ENCODE data around the gene FIGN. TPM values are rescaled to one million over a fixed set of nuclear protein-coding genes. Genes with fewer than 3 reads are reported as not detected.
A peak's percentile ranks its signal among the peaks of the same experiment; 100 is the strongest.

The FIGN gene
- polyA plus RNA-seq, 1 experiment: 2.4 TPM

GRCh38 chr2:163682695-163683094, 53.1 kb downstream of the FIGN start:
- CTCF ChIA-PET: interaction anchor here (0.7 kb wide), 1 partner anchor 58 kb away, joined by 3 read pairs; no protein-coding TSS in a partner anchor
- DNase-seq (ENCODE audit: low read depth): no peak

GRCh38 chr2:163681745-163682144, 54.1 kb downstream of the FIGN start:
- POLR2A ChIA-PET: no interaction called here
- H3K27me3 ChIP-seq (ENCODE audit: control insufficient read depth, insufficient read depth, low read length): no peaks in the 10 kb centered on the region
- H3K4me3 ChIP-seq (ENCODE audit: low read depth, low read length): no peak overlapping the region
- TF ChIP-seq CTCF (IDR thresholded peaks at IDR 0.05; ENCODE audit: insufficient read depth, low read depth, low read length): no peak
- no peak for DNase-seq (ENCODE audit: low read depth)
- no peaks in the 10 kb centered on the region for H3K36me3 ChIP-seq (ENCODE audit: control insufficient read depth, insufficient read depth, low read length)
- CTCF ChIA-PET: no interaction called here

More at GRCh38 chr2:163682695-163683094, 53.1 kb downstream of the FIGN start:
- H3K27me3 ChIP-seq (ENCODE audit: control insufficient read depth, insufficient read depth, low read length): no peaks in the 10 kb centered on the region
- TF ChIP-seq CTCF (IDR thresholded peaks at IDR 0.05; ENCODE audit: insufficient read depth, low read depth, low read length): peak; percentile 31; the same call in 1 of the 2 replicates
- no peak overlapping the region for H3K4me3 ChIP-seq (ENCODE audit: low read depth, low read length)
- H3K36me3 ChIP-seq (ENCODE audit: control insufficient read depth, insufficient read depth, low read length): no peaks in the 10 kb centered on the region
- POLR2A ChIA-PET: no interaction called here

- ChIA-PET CTCF (interaction anchor here (0.6 to 1.8 kb wide), 2 partner anchors 8 to 574 kb away, joined by 3 to 6 read pairs; no protein-coding TSS in a partner anchor), POLR2A (no interaction called here)
- TF ChIP-seq CTCF (IDR thresholded peaks at IDR 0.05; ENCODE audit: insufficient read depth, low read depth, low read length): no peak
- Histone ChIP-seq H3K36me3 (ENCODE audit: control insufficient read depth, insufficient read depth, low read length) (no peaks in the 10 kb centered on the region), H3K4me3 (ENCODE audit: low read depth, low read length) (no peak overlapping the region), H3K27me3 (ENCODE audit: control insufficient read depth, insufficient read depth, low read length) (no peaks in the 10 kb centered on the region)
- no peak for DNase-seq (ENCODE audit: low read depth)
Observed at GRCh38 chr2:163675388-163675787, 60.4 kb downstream of the FIGN start.

- CTCF ChIA-PET: interaction anchor here (1.9 kb wide), 1 partner anchor 18 kb away, joined by 6 read pairs; no protein-coding TSS in a partner anchor
- Histone ChIP-seq H3K27me3 (ENCODE audit: control insufficient read depth, insufficient read depth, low read length) (no peaks in the 10 kb centered on the region), H3K36me3 (ENCODE audit: control insufficient read depth, insufficient read depth, low read length) (no peaks in the 10 kb centered on the region), H3K4me3 (ENCODE audit: low read depth, low read length) (no peak overlapping the region)
- POLR2A ChIA-PET: no interaction called here
- no peak for TF ChIP-seq CTCF (IDR thresholded peaks at IDR 0.05; ENCODE audit: insufficient read depth, low read depth, low read length)
- no peak for DNase-seq (ENCODE audit: low read depth)
Observed at GRCh38 chr2:163673522-163673921, 62.3 kb downstream of the FIGN start.

GRCh38 chr2:163670929-163671328, 64.9 kb downstream of the FIGN start:
- Histone ChIP-seq H3K4me3 (ENCODE audit: low read depth, low read length) (no peak overlapping the region), H3K27me3 (ENCODE audit: control insufficient read depth, insufficient read depth, low read length) (no peaks in the 10 kb centered on the region), H3K36me3 (ENCODE audit: control insufficient read depth, insufficient read depth, low read length) (no peaks in the 10 kb centered on the region)
- no peak for TF ChIP-seq CTCF (IDR thresholded peaks at IDR 0.05; ENCODE audit: insufficient read depth, low read depth, low read length)
- no peak for DNase-seq (ENCODE audit: low read depth)
- ChIA-PET CTCF (interaction anchor here (0.6 to 1.4 kb wide), 2 partner anchors 9 to 13 kb away, joined by 3 to 5 read pairs; no protein-coding TSS in a partner anchor), POLR2A (no interaction called here)

Data from BJ (cell line).